ENCODE results near the gene AP1AR. TPM values are rescaled to one million over a fixed set of nuclear protein-coding genes. Genes with fewer than 3 reads are reported as not detected.

AP1AR gene
- polyA plus RNA-seq, 1 donor from 2014 or later = 143 TPM

- Histone ChIP-seq H3K4me3 (ENCODE audit: low read length) (peak overlapping the region; percentile 89), H3K79me2 (replicated peaks; ENCODE audit: insufficient read depth, low read length) (no peaks in the 10 kb centered on the region), H3K4me2 (ENCODE audit: low read length) (peak overlapping the region; percentile 52), H4K20me1 (ENCODE audit: insufficient read depth) (no peaks in the 10 kb centered on the region), H3K9me2 (ENCODE audit: insufficient read depth, low read length) (no peaks in the 10 kb centered on the region), H3K9ac (ENCODE audit: low read length) (peak overlapping the region; percentile 73), H3F3A (ENCODE audit: insufficient read depth, low read length, poor library complexity, severe bottlenecking) (no peaks in the 10 kb centered on the region), H3K27ac (ENCODE audit: low read length) (no peak overlapping the region), H3K9me3 (ENCODE audit: low read length) (no peaks in the 10 kb centered on the region), H2AFZ (ENCODE audit: low read depth, low read length) (no peak overlapping the region), H3K27me3 (ENCODE audit: insufficient read depth, low read depth, low read length) (peaks cover 3% of the 10 kb centered on the region), H3K36me3 (ENCODE audit: insufficient read depth, low read length) (no peaks in the 10 kb centered on the region)
- TF ChIP-seq REST (IDR thresholded peaks at IDR 0.05; ENCODE audit: borderline replicate concordance) (no peak), RAD21 (conservative IDR thresholded peaks at IDR 0.05) (no peak), SMC3 (conservative IDR thresholded peaks at IDR 0.05; ENCODE audit: poor library complexity) (no peak), TAF1 (IDR thresholded peaks at IDR 0.05; ENCODE audit: low read depth) (no peak), MXI1 (conservative IDR thresholded peaks at IDR 0.05; ENCODE audit: poor library complexity, severe bottlenecking) (no peak)
These were observed 53.2 kb downstream of the AP1AR start for GRCh38 chr4:112284662-112285411.

GRCh38 chr4:112287258-112287989 lies 55.8 kb downstream of the AP1AR start:
- peaks cover 3% of the 10 kb centered on the region for H3K27me3 ChIP-seq (ENCODE audit: insufficient read depth, low read depth, low read length)
- H3K9ac ChIP-seq (ENCODE audit: low read length) = no peak overlapping the region
- no peak overlapping the region for H3K4me2 ChIP-seq (ENCODE audit: low read length)
- no peaks in the 10 kb centered on the region for H3F3A ChIP-seq (ENCODE audit: insufficient read depth, low read length, poor library complexity, severe bottlenecking)
- H3K36me3 ChIP-seq (ENCODE audit: insufficient read depth, low read length) = no peaks in the 10 kb centered on the region
- H3K9me2 ChIP-seq (ENCODE audit: insufficient read depth, low read length) = no peaks in the 10 kb centered on the region
- TF ChIP-seq REST (IDR thresholded peaks at IDR 0.05; ENCODE audit: borderline replicate concordance) (no peak), CTCF (IDR thresholded peaks at IDR 0.05; ENCODE audit: poor library complexity, severe bottlenecking) (no peak), RAD21 (conservative IDR thresholded peaks at IDR 0.05) (no peak), TAF1 (IDR thresholded peaks at IDR 0.05; ENCODE audit: low read depth) (no peak), MXI1 (conservative IDR thresholded peaks at IDR 0.05; ENCODE audit: poor library complexity, severe bottlenecking) (no peak), POLR2AphosphoS5 (IDR thresholded peaks at IDR 0.05) (no peak), EP300 (conservative IDR thresholded peaks at IDR 0.05; ENCODE audit: poor library complexity, severe bottlenecking) (no peak), SMC3 (conservative IDR thresholded peaks at IDR 0.05; ENCODE audit: poor library complexity) (no peak), EZH2 (IDR thresholded peaks at IDR 0.05; ENCODE audit: borderline replicate concordance, insufficient read depth, low read length, poor library complexity, severe bottlenecking) (no peak)
- no peak overlapping the region for H2AFZ ChIP-seq (ENCODE audit: low read depth, low read length)
- no peaks in the 10 kb centered on the region for H4K20me1 ChIP-seq (ENCODE audit: insufficient read depth)
- no peaks in the 10 kb centered on the region for H3K79me2 ChIP-seq (replicated peaks; ENCODE audit: insufficient read depth, low read length)
- no peak overlapping the region for H3K4me3 ChIP-seq (ENCODE audit: low read length)
- H3K27ac ChIP-seq (ENCODE audit: low read length) = no peak overlapping the region
- H3K9me3 ChIP-seq (ENCODE audit: low read length) = no peaks in the 10 kb centered on the region

Measured in neural cell (in vitro differentiated cells).